ENCODE measurements around the gene ACAP1.

The ACAP1 gene

GRCh38 chr17:7380321-7380720, 44.0 kb downstream of the ACAP1 start:
- TF ChIP-seq GATA2 (IDR thresholded peaks at IDR 0.05; ENCODE audit: low read depth, low read length) (no peak), GATA3 (IDR thresholded peaks at IDR 0.05; ENCODE audit: low read depth, low read length) (no peak)

GRCh38 chr17:7380855-7381683, 44.7 kb downstream of the ACAP1 start, which contains the start of gene TNK1:
TNK1 (plus strand) TSS chr17:7381089; CDS start chr17:7382927, 1,838 bp downstream.
- no peak for TF ChIP-seq GATA3 (IDR thresholded peaks at IDR 0.05; ENCODE audit: low read depth, low read length)
- TF ChIP-seq GATA2 (IDR thresholded peaks at IDR 0.05; ENCODE audit: low read depth, low read length): no peak

GRCh38 chr17:7382901-7383300, 46.6 kb downstream of the ACAP1 start:
- TF ChIP-seq GATA3 (IDR thresholded peaks at IDR 0.05; ENCODE audit: low read depth, low read length) (no peak), GATA2 (IDR thresholded peaks at IDR 0.05; ENCODE audit: low read depth, low read length) (no peak)

- TF ChIP-seq GATA2 (IDR thresholded peaks at IDR 0.05; ENCODE audit: low read depth, low read length) (no peak), GATA3 (IDR thresholded peaks at IDR 0.05; ENCODE audit: low read depth, low read length) (no peak)
Observed at GRCh38 chr17:7383371-7383741, 47.0 kb downstream of the ACAP1 start.

- no peak for TF ChIP-seq GATA3 (IDR thresholded peaks at IDR 0.05; ENCODE audit: low read depth, low read length)
- no peak for TF ChIP-seq GATA2 (IDR thresholded peaks at IDR 0.05; ENCODE audit: low read depth, low read length)
Observed at GRCh38 chr17:7383742-7384488, 47.6 kb downstream of the ACAP1 start.

- TF ChIP-seq GATA2 (IDR thresholded peaks at IDR 0.05; ENCODE audit: low read depth, low read length) (no peak), GATA3 (IDR thresholded peaks at IDR 0.05; ENCODE audit: low read depth, low read length) (no peak)
Observed at GRCh38 chr17:7384489-7385081, 48.3 kb downstream of the ACAP1 start.

GRCh38 chr17:7388856-7389255, 52.5 kb downstream of the ACAP1 start:
- TF ChIP-seq GATA2 (IDR thresholded peaks at IDR 0.05; ENCODE audit: low read depth, low read length) (no peak), GATA3 (IDR thresholded peaks at IDR 0.05; ENCODE audit: low read depth, low read length) (no peak)

GRCh38 chr17:7389924-7390910, 53.9 kb downstream of the ACAP1 start:
- no peak for TF ChIP-seq GATA2 (IDR thresholded peaks at IDR 0.05; ENCODE audit: low read depth, low read length)
- TF ChIP-seq GATA3 (IDR thresholded peaks at IDR 0.05; ENCODE audit: low read depth, low read length): no peak

GRCh38 chr17:7391307-7391706, 55.0 kb downstream of the ACAP1 start:
- TF ChIP-seq GATA3 (IDR thresholded peaks at IDR 0.05; ENCODE audit: low read depth, low read length) (no peak), GATA2 (IDR thresholded peaks at IDR 0.05; ENCODE audit: low read depth, low read length) (no peak)

GRCh38 chr17:7392696-7393612, 56.6 kb downstream of the ACAP1 start:
- no peak for TF ChIP-seq GATA2 (IDR thresholded peaks at IDR 0.05; ENCODE audit: low read depth, low read length)
- TF ChIP-seq GATA3 (IDR thresholded peaks at IDR 0.05; ENCODE audit: low read depth, low read length): no peak

GRCh38 chr17:7393613-7394451, 57.5 kb downstream of the ACAP1 start:
- TF ChIP-seq GATA2 (IDR thresholded peaks at IDR 0.05; ENCODE audit: low read depth, low read length) (no peak), GATA3 (IDR thresholded peaks at IDR 0.05; ENCODE audit: low read depth, low read length) (no peak)

Measured in SH-SY5Y (cell line).